GM03348 (cell line): Measurements from ENCODE around the gene NTHL1.

Source experiments
- DNase-seq: peaks from one replicate; pipeline ENCODE4 v3.0.0; 2012; ENCODE audit warnings: low spot score

Gene NTHL1

DNA sequence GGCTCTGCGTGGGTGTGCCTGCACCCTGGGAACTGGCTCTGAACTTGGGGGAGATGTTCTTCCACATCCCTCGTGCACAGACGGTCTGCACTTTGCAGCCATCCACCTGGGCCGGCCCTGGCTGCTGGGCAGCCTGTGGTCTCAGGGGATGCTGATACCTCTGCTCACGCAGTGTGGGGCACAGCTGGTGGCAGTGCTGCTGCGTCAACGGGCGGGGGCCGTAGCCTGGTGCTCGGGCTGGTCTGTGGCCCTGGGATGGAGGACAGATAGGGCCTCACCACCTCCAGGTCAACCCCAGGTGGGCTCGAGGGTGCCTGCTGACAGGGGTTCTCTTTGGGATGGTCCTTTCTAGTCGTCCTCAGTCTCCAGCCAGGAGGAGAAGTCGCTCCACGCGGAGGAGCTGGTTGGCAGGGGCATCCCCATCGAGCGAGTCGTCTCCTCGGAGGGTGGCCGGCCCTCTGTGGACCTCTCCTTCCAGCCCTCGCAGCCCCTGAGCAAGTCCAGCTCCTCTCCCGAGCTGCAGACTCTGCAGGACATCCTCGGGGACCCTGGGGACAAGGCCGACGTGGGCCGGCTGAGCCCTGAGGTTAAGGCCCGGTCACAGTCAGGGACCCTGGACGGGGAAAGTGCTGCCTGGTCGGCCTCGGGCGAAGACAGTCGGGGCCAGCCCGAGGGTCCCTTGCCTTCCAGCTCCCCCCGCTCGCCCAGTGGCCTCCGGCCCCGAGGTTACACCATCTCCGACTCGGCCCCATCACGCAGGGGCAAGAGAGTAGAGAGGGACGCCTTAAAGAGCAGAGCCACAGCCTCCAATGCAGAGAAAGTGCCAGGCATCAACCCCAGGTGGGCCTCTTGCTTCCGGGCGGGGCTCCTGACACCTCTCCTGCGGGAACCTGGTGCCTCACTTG, 36.5 kb upstream of the NTHL1 start:
- no peak for DNase-seq

DNA sequence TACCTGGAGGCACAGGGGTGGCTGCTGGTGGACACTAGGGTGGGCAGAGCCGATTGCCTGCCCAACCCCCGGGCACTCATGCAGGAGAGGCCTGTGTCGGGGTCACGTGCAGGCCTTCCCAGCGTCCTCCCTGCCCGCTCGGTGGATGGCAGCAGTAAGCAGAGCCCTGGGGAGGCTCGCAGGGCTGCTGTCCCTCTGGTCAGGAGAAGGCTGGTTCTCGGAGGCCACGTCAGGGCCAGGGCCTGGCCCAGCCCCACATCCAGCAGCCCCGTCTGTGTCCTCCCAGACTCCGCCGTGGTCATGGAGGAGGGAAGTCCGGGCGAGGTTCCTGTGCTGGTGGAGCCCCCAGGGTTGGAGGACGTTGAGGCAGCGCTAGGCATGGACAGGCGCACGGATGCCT, 35.8 kb upstream of the NTHL1 start:
- no peak for DNase-seq

DNA sequence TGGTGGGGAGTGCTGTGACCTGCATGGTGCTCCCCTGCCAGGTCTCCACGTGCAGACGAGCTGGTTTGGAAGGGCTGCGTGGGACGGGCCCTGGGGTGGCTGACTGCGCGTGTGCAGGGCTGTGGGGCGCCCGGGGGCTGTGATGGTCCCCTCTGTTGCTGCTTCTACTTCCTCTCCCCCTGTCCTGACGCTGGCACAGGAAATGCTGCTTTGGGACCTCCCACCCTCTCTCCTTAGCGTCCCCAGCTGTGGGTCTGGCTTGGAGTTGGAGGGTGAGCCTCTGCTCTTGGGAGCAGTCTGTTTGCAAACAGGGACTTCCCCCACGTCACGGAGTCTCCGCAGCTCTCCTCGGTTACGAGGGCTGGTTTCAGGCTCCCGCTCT, 35.3 kb upstream of the NTHL1 start:
- no peak for DNase-seq

DNA sequence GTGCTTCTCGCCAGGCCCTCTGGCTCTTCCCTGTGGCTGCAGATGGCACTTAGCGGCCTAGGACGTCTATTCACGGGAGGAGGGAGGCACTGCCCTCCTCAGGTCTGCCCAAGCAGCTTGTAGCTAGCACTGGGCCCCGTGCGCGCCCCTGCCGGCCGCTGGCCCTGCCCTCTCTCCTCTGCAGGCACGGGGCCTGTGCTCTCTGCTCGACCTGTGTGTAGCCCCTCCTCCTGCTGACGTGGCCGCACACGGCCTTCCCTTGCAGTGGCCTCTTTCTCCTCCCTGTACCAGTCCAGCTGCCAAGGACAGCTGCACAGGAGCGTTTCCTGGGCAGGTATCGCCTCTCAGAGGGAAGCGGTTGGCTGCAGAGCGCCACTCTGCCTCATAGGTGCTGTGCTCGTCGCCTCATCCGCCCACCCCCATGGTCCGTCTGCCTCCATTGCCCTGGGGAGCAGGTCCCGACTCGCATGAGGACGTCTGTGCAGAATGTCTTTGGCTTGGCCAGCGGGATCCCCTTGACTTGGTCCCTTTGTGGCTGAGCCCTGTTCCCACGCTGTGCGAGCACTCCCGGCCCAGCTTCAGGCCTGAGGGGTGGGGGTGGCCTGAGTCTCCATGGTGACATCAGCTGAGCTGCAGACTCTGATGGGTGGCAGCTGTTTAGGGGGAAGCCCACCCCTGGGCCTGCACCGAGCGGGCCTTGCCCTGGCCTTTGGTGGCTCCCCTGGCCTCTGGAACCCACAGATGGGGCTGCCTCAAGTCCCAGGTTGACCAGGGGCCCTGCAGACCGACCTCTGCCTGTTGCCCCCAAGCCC, 34.7 kb upstream of the NTHL1 start:
- DNase-seq: no peak

DNA sequence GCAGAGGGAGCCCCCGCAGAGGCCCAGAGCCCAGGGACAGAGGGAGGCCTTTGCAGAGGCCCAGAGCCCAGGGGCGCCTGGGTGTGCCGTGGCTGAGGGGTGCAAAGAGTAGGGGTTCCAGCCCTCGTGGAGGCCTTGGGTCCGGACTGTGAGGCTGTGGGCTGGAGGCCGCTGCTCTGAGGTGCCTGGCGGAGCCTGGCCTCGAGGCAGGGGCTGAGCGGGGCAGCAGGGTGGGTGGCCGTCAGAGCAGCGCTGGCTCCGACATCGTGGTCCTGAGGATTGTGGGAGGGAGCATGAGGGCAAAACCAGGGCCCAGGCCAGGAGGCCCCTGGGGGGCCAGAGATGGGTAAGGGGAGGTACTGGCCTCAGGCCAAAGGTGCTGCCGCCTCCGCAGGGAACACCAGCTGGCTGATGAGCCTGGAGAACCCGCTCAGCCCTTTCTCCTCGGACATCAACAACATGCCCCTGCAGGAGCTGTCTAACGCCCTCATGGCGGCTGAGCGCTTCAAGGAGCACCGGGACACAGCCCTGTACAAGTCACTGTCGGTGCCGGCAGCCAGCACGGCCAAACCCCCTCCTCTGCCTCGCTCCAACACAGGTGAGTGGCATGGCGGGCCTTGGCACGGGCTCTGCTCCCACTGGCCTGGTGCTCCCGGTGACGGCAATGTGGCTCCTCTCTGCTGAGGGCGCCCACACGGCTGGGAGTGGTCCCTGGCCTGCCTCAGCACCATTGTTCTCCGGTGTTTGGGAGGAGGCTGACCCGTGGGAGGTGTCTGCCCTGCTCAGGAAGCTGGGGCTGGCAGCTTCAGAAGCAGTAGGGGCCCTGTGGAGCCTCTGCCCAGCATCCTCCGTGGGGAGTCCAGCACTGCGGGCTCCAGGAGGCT, 33.8 kb upstream of the NTHL1 start:
- DNase-seq: no peak

DNA sequence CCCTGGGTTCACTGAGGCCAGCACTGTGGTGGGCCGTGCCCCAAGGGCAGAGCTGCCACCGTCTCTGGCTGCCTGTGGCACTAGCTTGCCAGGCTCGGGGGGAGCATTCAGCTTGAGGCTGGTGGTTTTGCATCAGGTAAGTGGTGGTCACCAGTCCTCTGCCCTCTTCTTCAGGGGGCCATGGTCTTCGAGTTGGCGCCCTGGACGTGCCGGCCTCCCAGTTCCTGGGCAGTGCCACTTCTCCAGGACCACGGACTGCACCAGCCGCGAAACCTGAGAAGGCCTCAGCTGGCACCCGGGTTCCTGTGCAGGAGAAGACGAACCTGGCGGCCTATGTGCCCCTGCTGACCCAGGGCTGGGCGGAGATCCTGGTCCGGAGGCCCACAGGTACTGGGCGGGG, 32.4 kb upstream of the NTHL1 start:
- no peak for DNase-seq

DNA sequence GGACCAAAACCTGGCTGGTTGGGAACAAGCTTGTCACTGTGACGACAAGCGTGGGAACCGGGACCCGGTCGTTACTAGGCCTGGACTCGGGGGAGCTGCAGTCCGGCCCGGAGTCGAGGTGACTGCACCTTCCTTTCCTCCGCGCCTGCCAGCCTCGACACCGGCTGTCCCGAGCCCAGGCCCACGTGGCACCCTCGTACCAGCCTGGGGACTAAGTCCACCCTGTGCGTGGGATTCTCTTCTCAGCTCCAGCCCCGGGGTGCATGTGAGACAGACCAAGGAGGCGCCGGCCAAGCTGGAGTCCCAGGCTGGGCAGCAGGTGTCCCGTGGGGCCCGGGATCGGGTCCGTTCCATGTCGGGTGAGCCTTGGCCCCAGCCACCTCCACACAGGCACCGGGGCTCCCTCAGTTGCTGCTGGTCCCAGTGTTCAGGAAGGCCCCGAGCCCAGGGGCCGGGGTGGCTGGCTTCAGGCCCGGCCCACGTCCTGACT, 31.7 kb upstream of the NTHL1 start:
- no peak for DNase-seq

DNA sequence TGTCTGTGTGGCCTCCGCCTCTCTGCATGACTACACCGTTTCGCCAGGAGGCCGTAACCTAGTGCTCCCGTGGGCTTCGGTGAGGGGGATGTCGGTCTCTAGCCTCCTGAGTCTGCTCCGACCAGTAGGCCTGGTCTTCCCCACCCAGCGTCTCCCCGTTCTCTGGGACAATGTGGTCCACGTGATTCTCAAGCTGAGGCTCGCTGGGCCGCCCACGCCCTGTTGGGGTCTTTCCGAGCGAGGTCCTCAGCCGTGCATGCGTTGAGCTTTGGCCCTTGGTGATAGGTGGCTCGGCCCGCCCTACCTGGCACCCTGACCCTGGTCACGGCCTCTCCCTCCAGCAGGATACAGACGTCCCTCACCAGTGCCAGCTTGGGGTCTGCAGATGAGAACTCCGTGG, 31.1 kb upstream of the NTHL1 start:
- no peak for DNase-seq

DNA sequence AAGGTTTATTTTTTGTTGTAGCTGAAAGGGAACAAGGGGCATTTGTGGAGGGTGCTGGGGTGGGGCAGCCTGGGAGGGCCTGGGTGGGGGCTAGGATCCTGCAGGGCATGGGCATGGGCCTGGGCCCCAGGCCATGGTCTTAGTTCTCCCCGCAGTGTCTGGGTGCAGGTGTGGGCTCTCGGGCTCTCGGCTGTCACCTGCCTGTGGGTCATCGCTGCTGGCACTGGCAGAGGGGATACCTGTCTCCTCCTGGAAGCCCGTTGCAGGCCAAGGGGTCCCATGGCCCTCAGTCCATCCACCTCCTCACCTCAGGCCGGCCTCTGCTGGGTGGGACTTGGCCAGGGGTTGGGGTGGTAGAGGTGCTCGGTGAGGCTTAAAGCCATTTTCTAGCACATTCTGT, 30.5 kb upstream of the NTHL1 start:
- DNase-seq: no peak

DNA sequence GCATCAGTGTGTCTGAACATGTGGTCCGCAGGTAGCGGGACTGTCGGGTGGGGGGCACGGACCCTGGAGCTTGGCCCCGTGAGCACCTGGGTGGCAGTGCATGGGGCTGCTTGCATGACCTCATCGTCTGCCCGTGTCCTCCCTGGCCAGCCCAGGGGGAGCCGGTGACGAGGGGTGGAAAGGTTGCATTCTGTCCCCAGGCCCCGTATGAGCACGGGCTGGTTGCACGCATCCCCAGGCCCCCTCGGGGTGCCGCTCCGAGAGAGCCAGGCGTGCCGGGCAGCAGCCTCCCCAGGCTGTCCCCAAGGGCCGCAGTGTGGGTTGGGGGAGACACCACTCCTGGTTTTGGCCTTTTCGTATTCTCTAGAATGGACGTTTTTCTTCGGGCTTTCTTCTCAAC, 30.1 kb upstream of the NTHL1 start:
- no peak for DNase-seq

DNA sequence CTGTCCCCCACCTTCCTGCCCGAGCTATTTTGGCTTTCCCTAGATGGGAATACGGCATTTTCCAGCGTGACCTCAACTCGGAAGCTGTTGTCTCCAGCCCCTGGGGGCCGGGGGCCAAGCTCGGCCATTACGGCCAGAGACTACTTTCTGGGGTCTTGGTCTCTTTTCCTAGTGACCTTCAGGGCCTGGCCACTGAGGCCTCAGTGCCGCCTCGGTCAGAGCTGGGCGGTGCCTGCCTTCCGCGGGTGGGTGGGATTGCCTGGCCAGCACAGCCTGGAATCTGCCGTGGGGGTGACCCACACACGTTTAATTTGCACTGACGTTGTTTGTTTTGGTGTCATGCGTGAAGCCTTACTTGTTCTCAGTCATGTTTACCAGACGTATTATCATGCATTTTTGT, 29.4 kb upstream of the NTHL1 start:
- DNase-seq: no peak

DNA sequence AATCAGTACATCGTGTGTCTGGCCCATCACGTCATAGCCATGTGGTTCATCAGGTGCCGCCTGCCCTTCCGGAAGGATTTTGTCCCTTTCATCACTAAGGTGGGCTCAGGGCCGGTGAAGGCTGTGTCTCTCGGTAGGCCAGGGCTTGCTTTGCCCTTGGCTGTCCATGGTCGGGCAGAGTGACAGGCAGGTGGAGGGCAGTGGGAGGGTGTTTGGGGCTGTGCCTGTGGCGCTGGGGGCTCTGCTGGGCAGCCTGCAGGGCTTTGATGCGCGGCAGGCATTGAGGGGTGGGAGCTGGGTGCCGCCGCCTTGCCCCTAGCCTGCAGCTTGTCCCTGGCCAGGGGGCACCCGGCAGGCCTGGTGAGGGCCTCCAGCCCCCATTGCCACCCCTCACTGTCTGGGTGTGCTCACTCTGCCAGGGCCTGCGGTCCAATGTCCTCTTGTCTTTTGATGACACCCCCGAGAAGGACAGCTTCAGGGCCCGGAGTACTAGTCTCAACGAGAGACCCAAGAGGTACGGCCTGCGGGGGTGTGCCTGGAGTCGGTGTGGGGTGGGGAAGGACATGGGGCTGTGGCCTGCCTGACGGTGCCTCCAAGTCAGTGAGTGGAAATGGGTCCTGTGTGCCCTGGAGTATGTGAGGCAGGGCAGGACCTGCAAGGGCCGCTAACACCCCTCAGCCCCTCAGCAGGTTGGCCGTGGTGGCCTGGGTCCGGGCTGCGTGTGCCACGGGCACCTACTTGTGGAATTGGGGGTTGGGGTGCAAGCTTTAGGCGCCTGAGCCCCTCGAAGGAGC, 28.6 kb upstream of the NTHL1 start:
- no peak for DNase-seq

DNA sequence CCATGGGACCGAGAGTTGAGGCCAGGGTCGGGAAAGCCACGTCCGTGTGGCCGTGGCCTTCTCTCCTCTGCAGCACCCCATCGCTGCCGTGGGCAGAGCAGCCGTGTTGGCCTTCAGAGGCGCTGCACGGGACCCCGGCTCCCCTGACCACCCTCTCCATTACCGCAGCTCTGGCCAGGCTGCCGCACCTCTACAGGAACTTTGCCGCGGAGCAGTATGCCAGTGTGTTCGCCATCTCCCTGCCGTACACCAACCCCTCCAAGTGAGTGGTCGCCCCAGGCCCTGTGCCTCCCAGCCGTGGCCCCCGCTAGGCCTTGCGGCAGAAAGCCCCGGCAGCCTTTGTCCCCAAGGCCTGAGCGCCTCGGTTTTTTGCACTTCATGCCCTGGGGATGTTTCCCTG, 28.0 kb upstream of the NTHL1 start:
- DNase-seq: no peak

DNA sequence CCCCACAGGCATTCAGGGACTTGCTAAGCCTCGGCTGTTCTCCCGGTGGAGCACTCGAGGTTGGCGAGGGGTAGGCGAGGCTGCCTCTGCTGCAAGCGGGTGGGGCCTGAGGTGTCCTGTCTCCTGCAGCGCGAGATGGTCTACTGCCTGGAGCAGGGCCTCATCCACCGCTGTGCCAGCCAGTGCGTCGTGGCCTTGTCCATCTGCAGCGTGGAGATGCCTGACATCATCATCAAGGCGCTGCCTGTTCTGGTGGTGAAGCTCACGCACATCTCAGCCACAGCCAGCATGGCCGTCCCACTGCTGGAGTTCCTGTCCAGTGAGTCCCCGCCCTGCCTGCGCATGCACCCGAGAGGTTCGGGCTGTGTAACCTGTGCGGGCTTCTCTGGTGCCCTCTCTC, 26.4 kb upstream of the NTHL1 start:
- no peak for DNase-seq

DNA sequence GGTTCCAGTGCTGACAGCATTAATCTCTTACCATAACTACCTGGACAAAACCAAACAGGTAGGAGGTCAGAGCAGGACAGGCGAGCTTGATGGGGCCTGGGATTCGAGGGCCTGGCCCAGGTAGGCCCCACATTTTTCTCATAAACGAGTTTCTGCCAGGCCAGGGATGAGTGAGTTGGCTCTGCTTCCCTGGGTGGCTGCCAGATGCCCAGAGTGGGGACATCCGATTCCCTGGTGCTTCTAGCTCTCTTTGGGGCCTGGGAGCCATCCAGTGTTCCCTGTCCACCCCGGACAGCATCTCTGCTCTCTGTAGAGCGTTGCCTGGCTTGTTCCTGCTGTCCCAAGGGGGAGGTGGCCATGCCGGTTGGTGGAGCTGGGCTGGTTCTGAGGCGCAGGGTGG, 25.3 kb upstream of the NTHL1 start:
- no peak for DNase-seq

DNA sequence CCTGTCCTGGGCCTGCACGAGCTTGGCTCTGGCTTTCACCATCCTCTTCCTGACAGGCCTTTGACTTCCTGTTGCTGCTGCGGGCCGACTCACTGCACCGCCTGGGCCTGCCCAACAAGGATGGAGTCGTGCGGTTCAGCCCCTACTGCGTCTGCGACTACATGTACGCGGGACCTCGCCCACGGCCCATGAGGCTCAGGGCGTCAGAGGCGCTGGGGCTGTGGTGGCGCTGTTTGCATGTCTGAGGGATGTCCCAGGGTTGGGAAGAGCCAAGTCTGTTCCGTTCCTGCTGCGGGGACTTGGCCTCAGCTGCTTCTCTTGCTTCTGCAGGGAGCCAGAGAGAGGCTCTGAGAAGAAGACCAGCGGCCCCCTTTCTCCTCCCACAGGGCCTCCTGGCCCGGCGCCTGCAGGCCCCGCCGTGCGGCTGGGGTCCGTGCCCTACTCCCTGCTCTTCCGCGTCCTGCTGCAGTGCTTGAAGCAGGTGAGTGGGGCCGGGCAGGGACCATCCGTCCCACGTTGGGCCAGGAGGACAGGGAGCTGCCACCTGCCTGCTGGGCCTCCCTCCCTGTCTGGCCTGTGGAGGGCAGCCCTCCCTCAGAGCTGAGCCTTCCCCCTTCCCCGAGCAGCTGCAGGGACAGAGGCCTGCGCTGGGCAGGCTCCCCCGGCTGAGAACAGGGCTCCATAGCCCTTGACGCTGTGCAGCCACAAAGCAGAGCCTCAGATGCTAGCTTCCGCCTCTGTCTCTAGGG, 24.0 kb upstream of the NTHL1 start:
- DNase-seq: no peak

DNA sequence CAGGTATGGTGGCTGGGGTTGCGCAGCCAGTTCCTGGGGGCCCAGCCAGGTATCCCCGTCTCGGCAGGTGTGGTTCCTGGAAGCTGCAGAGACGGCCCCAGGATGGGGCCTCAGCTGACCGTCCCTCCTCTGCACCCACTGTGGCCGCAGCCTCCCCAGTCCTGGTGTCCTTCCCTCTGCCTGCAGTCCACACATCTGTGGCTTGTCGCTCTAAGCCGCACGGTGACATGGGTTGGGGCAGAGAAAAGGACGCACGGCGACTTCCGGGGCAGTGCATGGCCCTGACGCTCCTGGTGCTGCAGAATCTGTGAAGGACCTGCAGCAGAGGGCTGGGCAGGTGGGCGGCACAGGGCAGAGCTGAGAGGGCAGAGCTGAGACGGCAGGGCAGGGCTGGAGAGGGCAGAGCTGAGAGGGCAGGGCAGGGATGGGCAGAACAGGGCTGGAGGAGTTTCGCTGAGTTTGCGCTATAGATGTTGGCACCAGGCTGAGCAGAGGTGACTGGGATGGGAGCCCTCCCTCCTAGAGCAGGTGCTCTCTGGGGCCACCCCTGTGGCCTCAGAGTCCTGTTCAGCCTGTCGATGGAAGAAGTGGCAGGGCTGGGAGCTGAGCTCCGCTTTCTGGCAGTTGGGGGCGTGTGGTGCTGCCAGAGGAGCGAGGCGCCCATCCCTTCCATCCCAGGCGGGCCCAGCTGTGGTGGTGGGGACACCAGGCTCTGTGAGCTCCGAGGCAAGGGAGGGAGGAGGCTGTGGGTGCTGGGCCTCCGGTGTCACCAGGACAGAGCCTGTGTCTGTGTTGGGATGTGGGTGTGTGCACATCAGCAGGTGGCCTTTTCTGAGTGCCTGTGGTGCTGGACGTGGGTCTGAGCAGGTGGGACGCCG, 23.2 kb upstream of the NTHL1 start:
- DNase-seq: no peak

DNA sequence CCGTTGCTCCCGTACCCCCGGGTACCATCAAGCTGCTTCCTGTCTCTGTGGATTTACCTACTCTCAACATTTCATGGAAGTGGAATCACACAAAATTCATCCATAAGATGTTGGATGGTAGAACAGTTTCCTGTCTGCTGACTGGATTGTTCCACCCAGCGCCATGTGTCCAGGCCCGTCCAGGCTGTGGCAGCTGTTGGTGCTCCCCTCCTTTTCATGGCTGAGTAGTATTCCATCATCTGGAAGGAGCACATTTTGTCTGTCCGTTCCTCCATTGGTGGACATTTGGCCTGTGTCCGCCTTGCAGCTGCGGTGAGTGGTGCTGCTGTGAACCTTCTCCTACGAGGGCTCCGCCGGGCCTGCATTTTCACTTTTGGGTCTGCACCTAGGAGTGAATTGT, 18.5 kb upstream of the NTHL1 start:
- DNase-seq: no peak

DNA sequence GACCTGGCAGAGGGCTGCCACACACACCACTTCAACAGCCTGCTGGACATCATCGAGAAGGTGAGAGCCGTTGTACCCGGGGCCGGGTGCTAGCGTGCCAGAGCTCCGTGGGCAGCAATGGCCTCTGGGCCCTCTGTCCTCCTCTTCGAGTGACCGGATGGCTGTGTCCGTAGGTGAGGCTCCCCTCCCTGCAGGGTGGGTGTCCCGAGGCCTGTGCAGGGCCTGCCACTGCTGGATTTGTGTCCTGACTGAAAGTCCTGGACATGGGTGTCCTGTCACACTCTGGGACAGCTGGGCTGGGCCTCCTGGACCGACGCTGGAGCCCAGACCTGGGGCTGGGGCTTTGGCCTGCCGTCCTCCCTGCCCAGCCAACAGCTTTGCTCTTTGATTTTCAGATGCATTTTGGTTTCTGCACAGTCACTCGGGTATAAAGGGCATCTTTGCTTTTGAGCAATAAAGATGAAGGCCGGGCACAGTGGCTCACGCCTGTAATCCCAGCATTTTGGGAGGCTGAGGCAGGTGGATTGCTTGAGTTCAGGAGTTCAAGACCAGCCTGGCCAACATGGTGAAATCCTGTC, 16.8 kb upstream of the NTHL1 start:
- no peak for DNase-seq
